IgD-negative memory B cell (primary cell): ENCODE measurements around the gene PRKAG2. TPM values are rescaled to one million over a fixed set of nuclear protein-coding genes. Genes with fewer than 3 reads are reported as not detected.
"Not testable (repeated sequence)": the region's sequence is repeated elsewhere in the genome, so short reads cannot be mapped to it uniquely, and the experiment has no call there.

Source experiments
- H3K27ac Mint-ChIP-seq, 3 donors: one replicate each; pipeline ENCODE4 v1.8.0; 2020 to 2022; ENCODE audit warnings: mild to moderate bottlenecking in 3 of 3, mixed read lengths in 3 of 3, moderate library complexity in 1 of 3
- H3K27me3 Mint-ChIP-seq: one replicate; pipeline ENCODE4 v1.8.0; 2021; ENCODE audit warnings: mixed read lengths
- H3K36me3 Mint-ChIP-seq: one replicate; pipeline ENCODE4 v1.8.0; 2020; ENCODE audit warnings: mild to moderate bottlenecking, mixed read lengths
- H3K4me1 Mint-ChIP-seq, 3 donors: one replicate each; pipeline ENCODE4 v1.8.0; 2020 to 2022; ENCODE audit warnings: mixed read lengths in 3 of 3, mild to moderate bottlenecking in 1 of 3
- H3K4me3 Mint-ChIP-seq, 4 donors: one replicate each; pipeline ENCODE4 v1.8.0; 2020 to 2022; ENCODE audit warnings: mild to moderate bottlenecking in 4 of 4, mixed read lengths in 4 of 4, moderate library complexity in 3 of 4
- H3K9me3 Mint-ChIP-seq, 3 donors: one replicate each; pipeline ENCODE4 v1.8.0; 2020 to 2021; ENCODE audit warnings: mixed read lengths in 3 of 3, mild to moderate bottlenecking in 1 of 3
- polyA plus RNA-seq: library from polyadenylated mRNA; unstranded; fragments of 300-500 nt; fragmentation: Illumina TruSeq; gene quantifications from one replicate; pipeline ENCODE4 v1.2.3, GENCODE V29; 2021

The PRKAG2 gene
- polyA plus RNA-seq, 1 donor from 2014 or later = 21.3 TPM

DNA sequence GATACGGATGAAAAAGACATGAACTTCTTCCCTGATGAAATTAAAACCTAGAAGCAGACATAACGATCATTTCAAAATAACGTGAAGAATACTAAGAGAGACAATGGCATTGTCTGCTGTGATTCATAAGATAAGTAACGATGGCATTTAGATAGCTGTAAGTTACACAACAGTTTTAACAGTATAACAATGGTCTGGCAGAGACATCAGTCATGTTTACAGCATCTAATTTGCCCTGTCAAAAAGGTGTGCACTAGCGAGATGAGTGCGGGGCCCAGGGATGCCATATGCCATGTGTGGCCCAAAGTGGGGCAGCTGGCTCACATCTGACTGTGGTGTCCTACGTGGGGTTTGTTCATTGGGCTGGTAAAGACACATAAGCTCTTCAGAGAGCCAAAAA lies 301.5 kb downstream of the PRKAG2 start:
- Mint-ChIP-seq H3K4me1 (no peaks in the 10 kb centered on the region), H3K36me3 (peaks cover 5% of the 10 kb centered on the region), H3K27ac (no peak overlapping the region), H3K9me3 (peaks cover 2 to 10% (median 8%) of the 10 kb centered on the region in 3 donors), H3K4me3 (no peak overlapping the region), H3K27me3 (no peaks in the 10 kb centered on the region)

DNA sequence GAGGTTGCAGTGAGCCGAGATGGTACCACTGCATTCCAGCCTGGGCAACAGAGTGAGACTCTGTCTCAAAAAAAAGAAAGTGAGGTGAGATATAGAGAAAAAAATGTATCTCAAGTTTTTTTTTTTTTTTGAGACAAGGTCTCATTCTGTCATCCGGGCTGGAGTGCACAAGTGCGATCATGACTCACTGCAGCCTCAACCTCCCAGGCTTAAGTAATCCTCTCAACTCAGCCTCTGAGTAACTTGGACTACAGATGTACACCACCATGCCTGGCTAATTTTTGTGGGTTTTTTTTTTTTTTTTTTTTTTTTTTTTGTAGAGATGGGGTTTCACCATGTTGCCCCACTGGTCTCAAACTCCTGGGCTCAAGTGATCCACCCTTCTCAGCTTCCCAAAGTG lies 303.9 kb downstream of the PRKAG2 start:
- not testable (repeated sequence) for H3K4me1 Mint-ChIP-seq, H3K27ac Mint-ChIP-seq, H3K9me3 Mint-ChIP-seq, H3K4me3 Mint-ChIP-seq, H3K27me3 Mint-ChIP-seq, H3K36me3 Mint-ChIP-seq

DNA sequence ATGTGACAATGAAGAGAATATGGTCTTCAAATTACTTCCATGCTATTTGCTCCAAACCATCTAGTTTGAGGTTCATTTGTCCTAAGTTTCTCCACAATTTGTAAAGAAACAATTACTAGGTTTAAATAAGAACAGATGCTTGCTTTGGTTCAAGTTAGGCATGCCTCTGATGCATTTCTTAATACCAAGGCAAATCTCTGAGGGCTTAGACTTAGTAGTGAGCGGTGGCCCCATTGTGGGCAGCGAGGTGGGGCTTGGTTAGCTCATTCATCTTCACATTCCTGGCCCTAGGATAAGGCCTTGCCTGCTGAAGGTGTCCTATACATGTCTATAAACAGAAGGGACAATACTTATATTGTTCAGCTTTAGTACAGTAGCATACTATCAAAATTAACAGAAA lies 304.8 kb downstream of the PRKAG2 start:
- Mint-ChIP-seq H3K9me3 (no peaks in the 10 kb centered on the region), H3K4me1 (no peaks in the 10 kb centered on the region), H3K36me3 (peaks cover 5% of the 10 kb centered on the region), H3K27ac (no peak overlapping the region), H3K4me3 (no peak overlapping the region), H3K27me3 (no peaks in the 10 kb centered on the region)

DNA sequence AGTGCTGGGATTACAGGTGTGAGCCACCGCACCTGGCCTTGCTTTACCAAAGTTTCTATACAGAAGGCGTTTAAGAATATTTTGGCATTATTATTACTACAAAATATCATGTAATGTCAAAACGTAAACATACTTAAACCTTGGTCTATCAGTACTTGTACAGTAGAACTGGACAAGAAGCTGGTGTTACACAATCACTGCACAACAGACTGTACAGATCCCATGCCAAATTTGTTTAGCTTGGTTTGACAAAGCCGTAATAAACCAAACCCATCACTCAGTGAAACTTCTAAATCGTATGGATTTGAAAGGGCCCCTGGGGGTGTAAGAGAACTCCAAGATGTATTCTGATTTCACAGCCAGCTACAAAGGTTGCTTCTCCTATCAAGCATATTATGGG lies 305.4 kb downstream of the PRKAG2 start:
- H3K4me1 Mint-ChIP-seq = no peaks in the 10 kb centered on the region
- no peak overlapping the region for H3K27ac Mint-ChIP-seq
- peaks cover 5% of the 10 kb centered on the region for H3K36me3 Mint-ChIP-seq
- no peaks in the 10 kb centered on the region for H3K27me3 Mint-ChIP-seq
- H3K4me3 Mint-ChIP-seq = no peak overlapping the region
- H3K9me3 Mint-ChIP-seq = no peaks in the 10 kb centered on the region

DNA sequence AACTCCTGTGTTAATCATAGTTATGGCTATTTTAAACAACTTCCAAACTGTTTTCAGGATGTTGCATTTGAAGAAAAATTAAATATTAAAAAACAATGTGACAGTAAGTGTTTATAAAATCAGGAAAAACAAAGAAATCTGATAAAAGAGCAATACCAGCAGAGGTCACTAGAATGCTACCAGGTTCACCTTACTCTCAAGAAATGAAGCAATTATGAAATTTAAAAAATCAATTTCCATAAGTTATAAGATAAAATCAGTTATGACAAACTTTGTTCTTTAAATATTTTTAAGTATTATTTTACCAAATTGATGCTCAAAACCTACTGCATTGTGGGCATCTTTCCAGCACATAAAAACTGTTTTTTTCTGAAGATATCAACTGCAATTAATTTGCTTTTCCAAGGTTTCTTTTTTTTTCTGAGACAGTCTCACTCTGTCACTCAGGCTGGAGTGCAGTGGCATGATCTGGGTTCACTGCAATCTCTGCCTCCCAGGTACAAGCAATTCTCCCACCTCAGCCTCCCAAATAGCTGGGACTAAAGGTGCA lies 306.5 kb downstream of the PRKAG2 start:
- Mint-ChIP-seq H3K27ac (no peak overlapping the region), H3K4me1 (no peaks in the 10 kb centered on the region), H3K4me3 (no peak overlapping the region), H3K27me3 (no peaks in the 10 kb centered on the region), H3K36me3 (peaks cover 2% of the 10 kb centered on the region), H3K9me3 (no peaks in the 10 kb centered on the region)

DNA sequence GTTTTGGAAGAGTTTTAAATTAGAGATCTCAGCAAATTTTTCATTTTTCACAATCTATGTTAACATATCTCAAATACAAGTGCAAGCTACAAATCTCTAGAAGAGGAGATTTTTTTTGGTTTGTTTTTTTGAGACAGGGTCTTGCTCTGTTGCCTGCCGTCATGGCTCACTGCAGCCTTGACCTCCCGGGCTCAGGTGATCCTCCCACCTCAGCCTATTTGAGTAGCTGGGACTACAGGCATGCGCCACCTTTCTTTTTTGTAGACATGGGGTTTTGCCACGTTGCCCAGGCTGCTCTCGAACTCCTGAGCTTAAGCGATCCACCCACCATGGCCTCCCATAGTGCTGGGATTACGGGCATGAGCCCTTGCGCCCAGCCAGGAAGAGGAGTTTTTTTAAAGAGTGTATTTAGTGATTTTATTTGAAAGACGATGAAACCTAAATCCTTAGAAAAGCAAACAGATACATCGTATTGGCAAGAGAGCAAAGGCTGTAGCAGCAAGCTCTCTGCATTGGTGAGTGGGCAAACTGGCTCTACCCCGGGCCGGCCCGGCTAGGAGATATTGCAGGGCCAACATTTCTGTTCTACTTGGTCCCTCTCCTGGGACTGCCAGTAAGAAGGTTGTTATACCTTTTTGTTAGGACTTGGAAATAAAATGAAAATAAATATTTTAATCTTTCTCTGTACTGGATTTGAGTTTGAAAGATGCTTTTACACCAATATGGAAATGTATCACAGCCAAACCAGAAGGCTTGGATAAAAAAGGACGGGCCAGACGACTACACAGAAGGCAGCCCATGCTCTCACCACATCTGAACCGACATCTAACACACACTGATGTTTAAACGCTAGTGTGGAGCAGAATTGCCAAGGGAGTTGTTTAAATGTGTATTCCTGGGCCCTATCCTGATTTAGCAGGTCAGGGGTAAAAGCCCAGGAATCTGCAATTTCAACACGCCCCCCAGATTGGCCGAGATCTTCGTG lies 307.7 kb downstream of the PRKAG2 start:
- Mint-ChIP-seq H3K27me3 (no peaks in the 10 kb centered on the region), H3K4me3 (no peak overlapping the region), H3K36me3 (peaks cover 2% of the 10 kb centered on the region), H3K4me1 (no peaks in the 10 kb centered on the region), H3K27ac (no peak overlapping the region), H3K9me3 (no peaks in the 10 kb centered on the region)

DNA sequence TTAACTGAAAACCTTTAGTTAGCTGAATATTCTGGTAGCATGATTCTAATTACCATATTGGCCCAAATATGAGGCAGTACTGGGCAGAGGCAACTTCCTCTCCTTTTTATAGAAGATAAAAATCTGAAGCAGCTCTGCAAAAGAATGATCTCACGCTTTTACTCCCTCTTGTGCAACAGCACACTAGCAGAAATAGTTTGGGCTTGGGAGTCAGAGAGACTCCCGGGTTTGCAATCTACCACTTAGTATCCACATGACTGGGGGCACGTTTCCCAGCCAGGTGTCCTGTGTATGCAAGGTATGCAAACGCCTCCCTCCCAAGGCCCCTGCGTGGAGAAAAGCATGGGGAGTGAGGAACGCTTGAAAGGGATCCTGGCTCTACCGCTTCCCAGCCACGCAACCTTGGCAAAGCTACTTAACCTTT lies 310.0 kb downstream of the PRKAG2 start:
- Mint-ChIP-seq H3K36me3 (peaks cover 6% of the 10 kb centered on the region), H3K27ac (no peak overlapping the region), H3K9me3 (no peaks in the 10 kb centered on the region), H3K4me1 (no peaks in the 10 kb centered on the region), H3K4me3 (no peak overlapping the region), H3K27me3 (no peaks in the 10 kb centered on the region)

DNA sequence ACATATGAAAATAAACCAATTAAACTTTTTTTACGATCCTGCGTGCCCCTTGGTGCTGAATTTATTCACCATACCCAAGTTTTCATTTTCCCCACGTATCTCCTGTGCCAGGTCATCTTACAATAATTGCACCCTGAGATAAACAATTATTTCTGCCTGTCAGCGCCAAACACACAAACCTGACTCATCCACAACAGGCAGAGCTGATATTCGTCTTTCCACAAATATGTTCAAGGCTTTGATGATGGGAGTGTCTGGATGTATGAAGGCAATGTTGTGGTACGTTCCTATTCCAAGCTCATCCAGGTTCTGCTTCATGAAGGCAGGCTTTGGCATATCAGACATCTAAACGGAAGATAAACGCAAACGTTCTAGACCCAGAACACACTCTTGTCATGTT lies 311.4 kb downstream of the PRKAG2 start:
- Mint-ChIP-seq H3K9me3 (no peaks in the 10 kb centered on the region), H3K4me1 (peaks cover 0 to 1% (median 0%) of the 10 kb centered on the region in 3 donors), H3K4me3 (no peak overlapping the region), H3K36me3 (peaks cover 7% of the 10 kb centered on the region), H3K27ac (no peak overlapping the region), H3K27me3 (no peaks in the 10 kb centered on the region)

DNA sequence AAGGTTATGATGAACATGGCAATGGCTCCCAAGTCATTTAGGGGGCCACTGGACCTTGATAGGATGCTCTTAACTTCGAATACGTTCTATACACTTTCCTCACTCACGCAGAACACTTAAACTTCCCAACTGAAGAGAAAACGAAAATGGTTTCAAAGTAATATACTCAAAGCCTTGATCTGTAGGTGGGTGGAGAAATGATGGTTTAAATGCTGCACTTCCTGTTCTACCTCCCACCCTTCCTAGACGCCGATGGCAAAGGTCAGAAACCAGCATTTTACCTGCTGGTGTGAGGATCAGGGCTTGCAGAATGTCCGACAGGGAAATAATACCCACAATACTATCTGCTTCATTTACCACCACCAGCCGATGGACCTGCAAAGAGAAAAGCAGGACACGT lies 316.7 kb downstream of the PRKAG2 start:
- H3K36me3 Mint-ChIP-seq = peaks cover 14% of the 10 kb centered on the region

DNA sequence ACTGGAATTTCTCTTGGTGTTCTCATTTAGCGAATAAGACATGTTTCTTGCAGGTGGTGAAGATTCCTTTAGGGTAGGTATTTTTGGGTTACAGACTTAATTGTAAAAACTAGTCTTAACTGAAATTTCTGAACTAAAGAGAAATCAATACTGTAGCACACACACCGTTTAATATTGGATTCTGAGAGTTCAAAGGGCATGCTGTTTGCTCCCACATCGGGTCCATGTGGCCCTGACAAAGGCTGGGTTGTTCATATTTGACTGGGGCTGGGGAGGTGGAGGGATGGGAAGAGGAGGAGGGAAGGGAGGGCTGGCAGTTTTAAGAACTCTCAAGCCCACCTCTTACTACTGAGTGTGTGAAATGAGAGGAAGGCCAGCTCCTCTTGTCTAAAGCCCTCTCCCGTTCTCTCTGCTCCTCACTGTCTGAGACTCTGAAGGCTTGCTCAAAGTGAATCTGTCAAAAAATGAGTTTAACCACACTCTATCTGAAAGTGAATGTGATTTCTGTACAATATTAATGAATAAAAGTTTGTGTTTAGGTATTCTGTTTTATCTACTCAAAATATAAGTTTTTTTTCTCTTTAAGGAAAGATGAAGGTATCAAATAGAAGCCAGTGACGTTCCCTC lies 317.2 kb downstream of the PRKAG2 start:
- peaks cover 0 to 1% (median 0%) of the 10 kb centered on the region in 3 donors for H3K4me1 Mint-ChIP-seq
- H3K36me3 Mint-ChIP-seq = peaks cover 14% of the 10 kb centered on the region
- no peak overlapping the region for H3K27ac Mint-ChIP-seq
- no peaks in the 10 kb centered on the region for H3K9me3 Mint-ChIP-seq
- H3K4me3 Mint-ChIP-seq = no peak overlapping the region
- H3K27me3 Mint-ChIP-seq = no peaks in the 10 kb centered on the region

More for the DNA sequence above, 316.7 kb downstream of the PRKAG2 start:
- no peaks in the 10 kb centered on the region for H3K27me3 Mint-ChIP-seq
- H3K9me3 Mint-ChIP-seq = no peaks in the 10 kb centered on the region
- H3K27ac Mint-ChIP-seq = no peak overlapping the region
- no peak overlapping the region for H3K4me3 Mint-ChIP-seq
- H3K4me1 Mint-ChIP-seq = peaks cover 0 to 1% (median 0%) of the 10 kb centered on the region in 3 donors

DNA sequence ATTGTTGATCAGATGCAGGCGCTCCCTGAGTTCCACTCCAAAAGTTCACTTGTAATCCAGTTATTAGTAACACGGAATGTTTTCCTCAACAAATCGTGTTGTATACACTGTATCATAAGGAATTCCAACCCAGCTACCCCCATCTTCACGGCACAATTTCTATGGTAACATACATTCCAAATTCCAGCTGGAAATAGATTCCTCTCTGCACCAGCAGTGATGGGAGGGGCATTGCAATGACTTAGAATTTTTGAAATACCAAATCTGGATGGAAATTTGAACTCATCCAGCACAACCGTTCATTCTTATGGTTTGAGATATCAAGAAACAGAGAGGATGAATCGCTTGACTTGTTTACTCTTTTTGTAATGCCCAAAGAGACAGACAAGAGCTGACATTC lies 318.3 kb downstream of the PRKAG2 start:
- Mint-ChIP-seq H3K36me3 (peaks cover 16% of the 10 kb centered on the region), H3K27ac (no peak overlapping the region), H3K4me1 (peaks cover 0 to 1% (median 0%) of the 10 kb centered on the region in 3 donors), H3K27me3 (no peaks in the 10 kb centered on the region), H3K4me3 (no peak overlapping the region), H3K9me3 (no peaks in the 10 kb centered on the region)

DNA sequence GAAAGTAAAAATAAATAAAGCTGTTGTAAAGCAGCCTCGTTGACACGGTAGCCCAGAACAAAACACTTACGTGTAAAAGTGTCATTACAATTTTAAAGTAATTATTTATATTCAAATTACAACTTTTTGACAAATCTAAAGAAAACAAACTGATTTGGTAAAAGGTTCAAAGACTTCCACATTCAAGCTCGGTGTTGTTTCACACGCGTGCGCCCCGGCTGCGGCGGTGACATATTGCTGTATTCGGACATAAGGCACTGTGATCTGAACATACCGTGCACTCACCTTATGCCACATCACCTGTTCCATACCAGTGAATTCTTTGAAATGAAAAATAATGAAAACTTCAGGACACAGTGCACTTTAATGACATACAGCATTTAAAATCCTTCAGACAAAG lies 320.3 kb downstream of the PRKAG2 start:
- H3K4me1 Mint-ChIP-seq = peaks cover 0 to 1% (median 0%) of the 10 kb centered on the region in 3 donors
- H3K4me3 Mint-ChIP-seq = no peak overlapping the region
- no peaks in the 10 kb centered on the region for H3K9me3 Mint-ChIP-seq
- no peak overlapping the region for H3K27ac Mint-ChIP-seq
- H3K27me3 Mint-ChIP-seq = no peaks in the 10 kb centered on the region
- H3K36me3 Mint-ChIP-seq = peaks cover 11% of the 10 kb centered on the region

DNA sequence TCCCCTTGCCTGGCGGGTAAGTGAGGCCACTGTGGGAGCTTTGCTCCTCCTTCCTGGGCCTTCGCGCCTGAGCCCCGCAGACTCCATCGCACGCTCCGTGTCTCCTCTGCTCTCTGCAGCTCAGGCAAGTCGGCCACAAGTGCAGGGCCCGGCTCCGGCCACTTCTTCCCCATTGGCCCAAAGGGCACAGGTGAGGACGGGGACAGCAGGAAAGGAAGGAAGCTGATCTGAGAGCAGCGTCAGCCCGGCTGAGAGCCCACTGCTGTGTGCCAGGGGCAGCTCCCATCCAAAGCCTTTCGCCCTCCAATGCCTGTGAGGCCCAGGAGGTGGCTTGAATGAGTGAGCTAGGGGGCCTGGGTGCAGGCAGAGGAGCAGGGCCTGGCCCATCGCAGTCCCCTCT lies 323.6 kb downstream of the PRKAG2 start:
- Mint-ChIP-seq H3K36me3 (peaks cover 6% of the 10 kb centered on the region), H3K27ac (no peak overlapping the region), H3K27me3 (peaks cover 1% of the 10 kb centered on the region), H3K4me3 (no peak overlapping the region), H3K4me1 (no peaks in the 10 kb centered on the region), H3K9me3 (no peaks in the 10 kb centered on the region)

DNA sequence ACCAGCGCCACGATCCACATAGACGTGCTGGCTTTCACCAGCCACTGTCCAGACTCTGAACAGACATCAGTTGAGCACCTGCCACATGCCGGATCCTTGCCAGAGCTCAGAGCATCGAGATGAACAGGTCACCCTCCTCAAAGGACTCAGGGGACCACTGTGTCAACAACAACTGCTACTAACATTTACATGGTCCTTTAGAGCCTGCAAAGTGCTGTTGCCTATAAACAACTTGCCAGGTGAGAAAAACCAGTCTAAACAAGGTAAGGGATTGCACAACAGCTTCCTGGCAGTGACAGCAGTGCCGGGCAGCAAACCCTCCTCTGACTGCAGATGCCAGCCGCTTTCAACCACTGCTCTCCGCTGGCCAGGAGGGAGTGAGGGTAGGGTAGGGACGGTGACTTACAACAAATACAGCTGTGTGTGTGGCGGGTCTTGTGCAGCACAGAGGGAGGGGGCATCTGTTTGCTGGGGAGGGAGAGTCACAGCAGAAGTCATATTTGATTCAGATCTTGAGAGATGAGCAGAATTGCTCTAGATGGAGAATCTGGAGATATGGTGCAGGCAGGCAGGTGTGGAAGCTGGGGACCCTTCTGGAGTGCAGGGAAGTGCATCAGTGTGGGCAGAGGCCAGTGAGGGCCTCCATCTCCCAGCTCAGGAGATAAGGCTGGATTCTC lies 324.4 kb downstream of the PRKAG2 start:
- no peaks in the 10 kb centered on the region for H3K4me1 Mint-ChIP-seq
- H3K27me3 Mint-ChIP-seq = peaks cover 6% of the 10 kb centered on the region
- H3K4me3 Mint-ChIP-seq = no peak overlapping the region
- no peak overlapping the region for H3K27ac Mint-ChIP-seq
- H3K9me3 Mint-ChIP-seq = no peaks in the 10 kb centered on the region
- peaks cover 6% of the 10 kb centered on the region for H3K36me3 Mint-ChIP-seq

DNA sequence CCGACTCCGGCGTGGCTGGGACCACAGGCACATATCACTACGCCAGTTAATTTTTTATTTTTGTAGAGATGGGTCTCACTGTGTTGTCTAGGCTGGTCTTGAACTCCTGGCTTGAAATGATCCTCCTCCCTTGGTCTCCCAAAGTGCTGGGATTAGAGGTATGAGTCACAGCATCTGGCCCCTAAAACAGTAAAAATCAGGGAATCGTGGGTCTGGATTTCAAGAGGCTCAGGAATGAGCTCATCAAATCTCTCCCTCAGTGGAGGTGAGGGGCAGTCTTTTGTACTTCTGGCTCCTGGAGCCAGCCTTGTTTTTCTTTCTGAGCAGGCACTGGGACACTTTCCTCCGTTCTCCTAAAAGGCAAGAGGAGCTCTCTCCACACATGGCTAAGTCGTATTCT lies 325.1 kb downstream of the PRKAG2 start:
- Mint-ChIP-seq H3K36me3 (peaks cover 6% of the 10 kb centered on the region), H3K27me3 (peaks cover 6% of the 10 kb centered on the region), H3K4me1 (no peaks in the 10 kb centered on the region), H3K4me3 (no peak overlapping the region), H3K27ac (no peak overlapping the region), H3K9me3 (no peaks in the 10 kb centered on the region)
